Epithelial cell of esophagus (primary cell): ENCODE data around the gene ZNF277.
A peak's percentile ranks its signal among the peaks of the same experiment; 100 is the strongest.

Source experiments
- DNase-seq: peaks from one replicate; pipeline ENCODE4 v3.0.0; 2010; ENCODE audit warnings: low read depth
- H3K4me3 ChIP-seq: 2 replicates; pipeline ENCODE4 v1.5.1; 2011; ENCODE audit warnings: mild to moderate bottlenecking, low read length, control low read depth
- CTCF ChIP-seq: IDR thresholded peaks from 2 replicates; pipeline ENCODE4 v1.5.1; 2011; ENCODE audit warnings: low read depth, mild to moderate bottlenecking, low read length, control low read depth, inconsistent platforms; ENCODE audit not compliant: insufficient read depth; ENCODE audit errors: missing control alignments

ZNF277 gene

GRCh38 chr7:112390167-112390566, 183.7 kb downstream of the ZNF277 start:
- H3K4me3 ChIP-seq, result no peak overlapping the region
- DNase-seq, result no peak
- TF ChIP-seq CTCF, result no peak

GRCh38 chr7:112391079-112391821, 184.8 kb downstream of the ZNF277 start:
- peak overlapping the region; percentile 31 for H3K4me3 ChIP-seq

GRCh38 chr7:112391841-112392286, 185.4 kb downstream of the ZNF277 start:
- peak overlapping the region; percentile 58 for H3K4me3 ChIP-seq
- peak; percentile 77 for DNase-seq

More at GRCh38 chr7:112391079-112391821, 184.8 kb downstream of the ZNF277 start:
- peak; percentile 60 for DNase-seq
